Spleen (tissue), 11 donors: ENCODE results near the gene HIVEP3. TPM values are rescaled to one million over a fixed set of nuclear protein-coding genes. Genes with fewer than 3 reads are reported as not detected.

Source experiments
- DNase-seq: peaks from one replicate; pipeline ENCODE4 v3.0.0-alpha.2; 2020
- H3K27ac ChIP-seq, 8 donors: fragments of 200-600 bp; sonication (generic) in 7 of 8; 1 replicate in 4 of 8; 2 replicates in 4 of 8; pipeline versions ENCODE4 v1.5.0 to v1.8.0; 2016 to 2021; ENCODE audit warnings: inconsistent platforms in 4 of 8, mild to moderate bottlenecking in 4 of 8, moderate library complexity in 1 of 8
- H3K27me3 ChIP-seq, 7 donors: fragments of 200-600 bp; sonication (generic) in 6 of 7; replicated peaks in 1 of 7; 1 replicate in 4 of 7; 2 replicates in 3 of 7; pipeline versions ENCODE4 v1.5.0 to v1.8.0; 2016 to 2021; ENCODE audit warnings: inconsistent platforms in 3 of 7, mild to moderate bottlenecking in 1 of 7
- H3K36me3 ChIP-seq, 6 donors: fragments of 200-600 bp; sonication (generic) in 5 of 6; 1 replicate in 4 of 6; 2 replicates in 2 of 6; pipeline versions ENCODE4 v1.5.0 to v1.8.0; 2016 to 2021; ENCODE audit warnings: inconsistent platforms in 2 of 6
- H3K4me1 ChIP-seq, 6 donors: fragments of 200-600 bp; sonication (generic) in 5 of 6; 1 replicate in 3 of 6; 2 replicates in 3 of 6; pipeline versions ENCODE4 v1.5.0 to v1.8.0; 2016 to 2021; ENCODE audit warnings: inconsistent platforms in 3 of 6
- H3K4me3 ChIP-seq, 8 donors: fragments of 200-600 bp; sonication (generic) in 7 of 8; 1 replicate in 4 of 8; 2 replicates in 4 of 8; pipeline versions ENCODE4 v1.5.0 to v1.8.0; 2016 to 2021; ENCODE audit warnings: inconsistent platforms in 4 of 8, mild to moderate bottlenecking in 4 of 8, moderate library complexity in 2 of 8
- H3K9me3 ChIP-seq, 8 donors: fragments of 200-600 bp; sonication (generic) in 7 of 8; 1 replicate in 4 of 8; 2 replicates in 4 of 8; pipeline versions ENCODE4 v1.5.0 to v1.8.0; 2016 to 2021; ENCODE audit warnings: inconsistent platforms in 4 of 8
- POLR2A ChIP-seq, 3 donors: fragments of 450-650 bp; IDR thresholded peaks; one replicate each; pipeline ENCODE4 v1.5.1; 2017; ENCODE audit warnings: antibody characterized with exemption in 3 of 3, mild to moderate bottlenecking in 1 of 3
- POLR2AphosphoS5 ChIP-seq, 3 donors: sonication (generic); formaldehyde crosslinking; IDR thresholded peaks; one replicate each; pipeline ENCODE4 v1.5.1; 2017; ENCODE audit warnings: antibody characterized with exemption in 3 of 3
- WGBS, 5 donors: extraction: QIAGEN DNeasy Blood & Tissue Kit in 3 of 5; methylation state at CpG; one replicate each; pipeline versions ENCODE4 v1.1.5 to v1.1.7; 2013 to 2018; 5-methylcytosine and 5-hydroxymethylcytosine counted together
- intact Hi-C: fragments of 100-400 bp; cut with DNase I; formaldehyde crosslinking; loops from one replicate; pipeline ENCODE4 v1.15.0; 2023; ENCODE audit warnings: low total_unique reads
- polyA plus RNA-seq, 3 donors: library from polyadenylated mRNA; stranded (reverse); fragments of 200-250 nt; gene quantifications; one replicate each; pipeline ENCODE4 v1.2.1, GENCODE V29; 2013
- total RNA-seq, 7 donors: library from RNA; depleted of rRNA in 3 of 7; stranded (reverse); fragments of >200 nt in 3 of 7; fragmentation: NEBNext Ultra II Directional in 4 of 7; extraction: Animal tissue kit (Norgen Biotek cat#: 25700) in 4 of 7; gene quantifications; one replicate each; pipeline versions ENCODE4 v1.1.0 to v1.2.1, GENCODE V29; 2016 to 2021
- TF ChIP-seq, protein P1 (sequence below), 11 experiments: fragments of 200-600 bp in 7 of 11; fragments of 450-650 bp in 4 of 11; sonication (generic) in 4 of 11; IDR thresholded peaks in 8 of 11; conservative IDR thresholded peaks in 3 of 11; 1 replicate in 7 of 11; 2 replicates in 4 of 11; pipeline versions ENCODE4 v1.4.0 to v1.8.0; 2016 to 2021; ENCODE audit warnings: antibody characterized with exemption in 11 of 11, inconsistent platforms in 4 of 11, mild to moderate bottlenecking in 1 of 11
- donor health status: healthy with polysubstance abuse.
- donor health status: DM: no; HTN: no; CAD: no; lungs with moderate emphysema.
- donor health status: DM: no; HTN: no; CAD: no.
- donor health status: Bipolar disorder and iron deficiency.
- donor health status: healthy.
- donor health status: DM: no; HTN: no; CAD: no.
- donor health status: DM: yes; HTN: yes; CAD: no.

Gene HIVEP3
- total and polyA plus RNA-seq, 10 donors, result 2.4 to 21.2 (median 8.2) TPM

GRCh38 chr1:41642922-41643821 is 275.6 kb downstream of the HIVEP3 start:
- H3K36me3 ChIP-seq, result no peaks in the 10 kb centered on the region
- no peaks in the 10 kb centered on the region for H3K27me3 ChIP-seq
- peaks cover 0 to 53% (median 17%) of the 10 kb centered on the region in 6 donors for H3K4me1 ChIP-seq
- H3K4me3 ChIP-seq, result no peak overlapping the region
- H3K27ac ChIP-seq, result peak overlapping the region in 1 of 8 donors; percentile 55
- intact Hi-C loops, result no loop called here
- DNase-seq, result no peak
- H3K9me3 ChIP-seq, result no peaks in the 10 kb centered on the region
- no peak for TF ChIP-seq POLR2A (IDR thresholded peaks at IDR 0.05)
- TF ChIP-seq, protein P1, sequence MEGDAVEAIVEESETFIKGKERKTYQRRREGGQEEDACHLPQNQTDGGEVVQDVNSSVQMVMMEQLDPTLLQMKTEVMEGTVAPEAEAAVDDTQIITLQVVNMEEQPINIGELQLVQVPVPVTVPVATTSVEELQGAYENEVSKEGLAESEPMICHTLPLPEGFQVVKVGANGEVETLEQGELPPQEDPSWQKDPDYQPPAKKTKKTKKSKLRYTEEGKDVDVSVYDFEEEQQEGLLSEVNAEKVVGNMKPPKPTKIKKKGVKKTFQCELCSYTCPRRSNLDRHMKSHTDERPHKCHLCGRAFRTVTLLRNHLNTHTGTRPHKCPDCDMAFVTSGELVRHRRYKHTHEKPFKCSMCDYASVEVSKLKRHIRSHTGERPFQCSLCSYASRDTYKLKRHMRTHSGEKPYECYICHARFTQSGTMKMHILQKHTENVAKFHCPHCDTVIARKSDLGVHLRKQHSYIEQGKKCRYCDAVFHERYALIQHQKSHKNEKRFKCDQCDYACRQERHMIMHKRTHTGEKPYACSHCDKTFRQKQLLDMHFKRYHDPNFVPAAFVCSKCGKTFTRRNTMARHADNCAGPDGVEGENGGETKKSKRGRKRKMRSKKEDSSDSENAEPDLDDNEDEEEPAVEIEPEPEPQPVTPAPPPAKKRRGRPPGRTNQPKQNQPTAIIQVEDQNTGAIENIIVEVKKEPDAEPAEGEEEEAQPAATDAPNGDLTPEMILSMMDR (IDR thresholded peaks at IDR 0.05 in 8 of 11, conservative IDR thresholded peaks at IDR 0.05 in 3 of 11), result no peak
- 87 to 95% (median 92%) methylated on average over 13 of the region's 13 CpGs for whole genome bisulfite sequencing, 5 donors

- intact Hi-C loops, result no loop called here
- H3K27me3 ChIP-seq, result no peaks in the 10 kb centered on the region
- peak overlapping the region in 1 of 8 donors; percentile 55 for H3K27ac ChIP-seq
- DNase-seq, result no peak
- 88 to 95% (median 93%) methylated on average over 7 of the region's 7 CpGs for WGBS, 5 donors
- no peaks in the 10 kb centered on the region for H3K9me3 ChIP-seq
- H3K36me3 ChIP-seq, result no peaks in the 10 kb centered on the region
- H3K4me1 ChIP-seq, result peaks cover 0 to 64% (median 17%) of the 10 kb centered on the region in 6 donors
- TF ChIP-seq POLR2A (IDR thresholded peaks at IDR 0.05) (no peak), POLR2AphosphoS5 (IDR thresholded peaks at IDR 0.05) (no peak)
- TF ChIP-seq, protein P1 (IDR thresholded peaks at IDR 0.05 in 8 of 11, conservative IDR thresholded peaks at IDR 0.05 in 3 of 11), result no peak
- H3K4me3 ChIP-seq, result no peak overlapping the region
Observed at GRCh38 chr1:41641941-41642527, 276.7 kb downstream of the HIVEP3 start.

DNA sequence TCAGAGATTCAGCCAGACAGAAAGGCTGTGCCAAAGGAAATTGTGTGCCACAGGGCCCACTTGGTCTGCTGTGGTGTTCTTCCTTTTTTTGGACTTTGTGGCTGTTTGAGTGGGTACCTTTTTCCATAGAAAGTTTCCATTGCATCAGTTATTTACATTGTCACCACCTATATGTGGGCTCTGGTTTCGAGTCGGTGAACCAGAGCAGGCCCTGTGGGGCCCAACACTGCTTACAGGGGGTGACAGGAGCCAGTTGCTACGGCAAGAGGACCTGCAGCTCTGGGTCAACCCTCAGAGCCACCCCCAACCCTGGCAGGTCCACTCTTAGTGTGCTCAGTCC is 277.3 kb downstream of the HIVEP3 start:
- Histone ChIP-seq H3K36me3 (no peaks in the 10 kb centered on the region), H3K4me3 (no peak overlapping the region), H3K4me1 (peaks cover 0 to 66% (median 17%) of the 10 kb centered on the region in 6 donors), H3K27me3 (no peaks in the 10 kb centered on the region), H3K9me3 (no peaks in the 10 kb centered on the region), H3K27ac (peak overlapping the region in 1 of 8 donors; percentile 55)
- TF ChIP-seq POLR2A (IDR thresholded peaks at IDR 0.05) (no peak), POLR2AphosphoS5 (IDR thresholded peaks at IDR 0.05) (no peak)
- TF ChIP-seq, protein P1 (IDR thresholded peaks at IDR 0.05 in 8 of 11, conservative IDR thresholded peaks at IDR 0.05 in 3 of 11), result no peak
- no peak for DNase-seq
- intact Hi-C loops, result no loop called here
- WGBS, 5 donors, result 36 to 76% (median 63%) methylated on average over 3 of the region's 3 CpGs
